GM23338 (cell line): ENCODE results near the gene SLC24A4. TPM values are rescaled to one million over a fixed set of nuclear protein-coding genes. Genes with fewer than 3 reads are reported as not detected.

Experiments
- ATAC-seq: fragments of 200-7000 bp; cut with Tn5 transposase; 3 replicates; pipeline ENCODE4 v1.9.1; 2020
- DNase-seq: peaks from one replicate; pipeline ENCODE4 v3.0.0-alpha.2; 2015; ENCODE audit warnings: low spot score
- H2AFZ ChIP-seq: fragments of 200-600 bp; sonication (generic); 2 replicates; pipeline ENCODE4 v1.8.0; 2016; ENCODE audit warnings: antibody characterized with exemption, mild to moderate bottlenecking, moderate library complexity
- H3F3A ChIP-seq: fragments of 200-600 bp; sonication (generic); replicated peaks from 2 replicates; pipeline ENCODE4 v1.8.0; 2017; ENCODE audit warnings: antibody characterized with exemption, mixed run types, low read depth
- H3K27ac ChIP-seq: fragments of 200-600 bp; sonication (generic); 2 replicates; pipeline ENCODE4 v1.6.1; 2016; ENCODE audit warnings: low read depth
- H3K27me3 ChIP-seq: fragments of 200-600 bp; sonication (generic); 2 replicates; pipeline ENCODE4 v1.8.0; 2016; ENCODE audit warnings: mild to moderate bottlenecking, mixed run types, moderate library complexity; ENCODE audit not compliant: insufficient read depth
- H3K36me3 ChIP-seq: fragments of 200-600 bp; sonication (generic); 2 replicates; pipeline ENCODE4 v1.8.0; 2016; ENCODE audit warnings: mild to moderate bottlenecking; ENCODE audit not compliant: insufficient read depth
- H3K4me1 ChIP-seq: fragments of 200-600 bp; sonication (generic); 2 replicates; pipeline ENCODE4 v1.8.0; 2016; ENCODE audit warnings: mild to moderate bottlenecking, moderate library complexity; ENCODE audit not compliant: insufficient read depth
- H3K4me2 ChIP-seq: fragments of 200-600 bp; sonication (generic); 2 replicates; pipeline ENCODE4 v1.7.1; 2017; ENCODE audit warnings: mixed run types
- H3K4me3 ChIP-seq: fragments of 200-600 bp; sonication (generic); 2 replicates; pipeline ENCODE4 v1.6.1; 2016; ENCODE audit warnings: mixed run types
- H3K79me2 ChIP-seq: fragments of 200-600 bp; sonication (generic); replicated peaks from 2 replicates; pipeline ENCODE4 v1.8.0; 2017; ENCODE audit warnings: mild to moderate bottlenecking; ENCODE audit not compliant: insufficient read depth
- H3K9me2 ChIP-seq: fragments of 200-600 bp; sonication (generic); 2 replicates; pipeline ENCODE4 v1.8.0; 2017; ENCODE audit not compliant: insufficient read depth
- H4K20me1 ChIP-seq: fragments of 200-600 bp; sonication (generic); replicated peaks from 2 replicates; pipeline ENCODE4 v1.8.0; 2017; ENCODE audit warnings: mild to moderate bottlenecking; ENCODE audit not compliant: insufficient read depth
- H3K27ac Mint-ChIP-seq: 2 replicates; pipeline ENCODE4 v1.8.0; 2020; ENCODE audit warnings: inconsistent platforms, mild to moderate bottlenecking, moderate library complexity, mixed read lengths
- H3K27me3 Mint-ChIP-seq: 3 replicates; pipeline ENCODE4 v1.8.0; 2022; ENCODE audit warnings: low read depth, mild to moderate bottlenecking, moderate library complexity, mixed read lengths, inconsistent platforms; ENCODE audit not compliant: insufficient read depth, poor library complexity
- H3K36me3 Mint-ChIP-seq: 3 replicates; pipeline ENCODE4 v1.8.0; 2021; ENCODE audit warnings: low read depth, mild to moderate bottlenecking, inconsistent platforms, moderate library complexity, mixed read lengths
- H3K4me1 Mint-ChIP-seq: 3 replicates; pipeline ENCODE4 v1.8.0; 2020; ENCODE audit warnings: mild to moderate bottlenecking, inconsistent platforms, mixed read lengths
- H3K4me3 Mint-ChIP-seq: 3 replicates; pipeline ENCODE4 v1.8.0; 2021; ENCODE audit warnings: moderate library complexity, mild to moderate bottlenecking, inconsistent platforms, mixed read lengths
- H3K9me3 Mint-ChIP-seq: 3 replicates; pipeline ENCODE4 v1.8.0; 2020; ENCODE audit warnings: moderate library complexity, mild to moderate bottlenecking, inconsistent platforms, mixed read lengths
- CREB1 ChIP-seq: fragments of 250-450 bp; sonication (Bioruptor Pico); IDR thresholded peaks from 2 replicates; pipeline ENCODE4 v1.5.0; 2020; ENCODE audit warnings: low read depth, mild to moderate bottlenecking, moderate library complexity
- CTCF ChIP-seq, 2 experiments: fragments of 200-600 bp in 1 of 2; sonication (generic) in 1 of 2; conservative IDR thresholded peaks; 2 replicates each; pipeline versions ENCODE4 v1.5.1 to v1.6.1; 2016 to 2017; ENCODE audit warnings: antibody characterized with exemption in 2 of 2, low read depth in 2 of 2, mild to moderate bottlenecking in 2 of 2, moderate library complexity in 1 of 2
- ETS1 ChIP-seq: IDR thresholded peaks from 2 replicates; pipeline ENCODE4 v1.6.1; 2016; ENCODE audit warnings: antibody characterized with exemption
- EZH2 ChIP-seq: fragments of 200-600 bp; sonication (generic); IDR thresholded peaks from one replicate; pipeline ENCODE4 v1.8.0; 2017; ENCODE audit warnings: antibody characterized with exemption, mild to moderate bottlenecking, low read depth; ENCODE audit not compliant: unreplicated experiment
- EZH2phosphoT487 ChIP-seq: fragments of 200-600 bp; sonication (generic); IDR thresholded peaks from one replicate; pipeline ENCODE4 v1.8.1; 2018; ENCODE audit warnings: antibody characterized with exemption; ENCODE audit not compliant: unreplicated experiment
- JUNB ChIP-seq: IDR thresholded peaks from one replicate; pipeline ENCODE4 v1.6.1; 2016; ENCODE audit warnings: antibody characterized with exemption; ENCODE audit not compliant: unreplicated experiment
- NANOG ChIP-seq: IDR thresholded peaks from 2 replicates; pipeline ENCODE4 v1.6.1; 2016; ENCODE audit warnings: antibody characterized with exemption, borderline replicate concordance
- POLR2AphosphoS5 ChIP-seq: IDR thresholded peaks from 2 replicates; pipeline ENCODE4 v1.6.1; 2016; ENCODE audit warnings: antibody characterized with exemption, low read depth
- REST ChIP-seq: IDR thresholded peaks from one replicate; pipeline ENCODE4 v1.6.1; 2018; ENCODE audit warnings: antibody characterized with exemption; ENCODE audit not compliant: unreplicated experiment
- STAT1 ChIP-seq: IDR thresholded peaks from one replicate; pipeline ENCODE4 v1.6.1; 2016; ENCODE audit warnings: antibody characterized with exemption; ENCODE audit not compliant: unreplicated experiment
- ZNF331 ChIP-seq: fragments of 250-450 bp; sonication (Bioruptor Pico); IDR thresholded peaks from 2 replicates; pipeline ENCODE4 v1.5.0; 2020; ENCODE audit warnings: low read depth, mild to moderate bottlenecking, moderate library complexity
- ZNF462 ChIP-seq: fragments of 250-450 bp; sonication (Bioruptor Pico); IDR thresholded peaks from 2 replicates; pipeline ENCODE4 v1.5.0; 2020; ENCODE audit warnings: mild to moderate bottlenecking, moderate library complexity
- polyA plus RNA-seq: library from polyadenylated mRNA; unstranded; fragments of >200 nt; fragmentation: Nextera tagmentation; extraction: Ambion mirVana; gene quantifications from 2 replicates; pipeline ENCODE4 v1.2.1, GENCODE V29; 2016
- total RNA-seq: library from RNA; depleted of rRNA; stranded (reverse); fragments of >200 nt; shearing (Covaris generic); gene quantifications from 2 replicates; pipeline ENCODE4 v1.2.3, GENCODE V29; 2014

SLC24A4 gene
- total and polyA plus RNA-seq, 2 experiments from 2014 or later: 0.06 to 0.38 TPM

GRCh38 chr14:92302481-92302880, 20.5 kb upstream of the SLC24A4 start (continued):
- no peak for TF ChIP-seq ZNF462 (CRISPR knock-in tag)
- no peak for TF ChIP-seq ZNF331 (CRISPR knock-in tag)
- no peak for TF ChIP-seq NANOG
- TF ChIP-seq STAT1: no peak

- 0 out of 2 replicates have a peak, but pooled peaks cover 23% of the 10 kb centered on the region for H3K9me2 ChIP-seq
- Mint-ChIP-seq H3K27ac (no peak overlapping the region), H3K4me1 (no peaks in the 10 kb centered on the region), H3K27me3 (peaks cover 2% of the 10 kb centered on the region), H3K4me3 (no peak overlapping the region), H3K9me3 (no peaks in the 10 kb centered on the region), H3K36me3 (no peaks in the 10 kb centered on the region)
- H3K79me2 ChIP-seq: no peaks in the 10 kb centered on the region
- no peak overlapping the region for H3K4me2 ChIP-seq
- H3K27me3 ChIP-seq: no peaks in the 10 kb centered on the region
- DNase-seq (no peak), ATAC-seq (no peak)
- no peaks in the 10 kb centered on the region for H3K36me3 ChIP-seq
- no peaks in the 10 kb centered on the region for H4K20me1 ChIP-seq
- no peak overlapping the region for H3K27ac ChIP-seq
- H2AFZ ChIP-seq: no peak overlapping the region
- no peaks in the 10 kb centered on the region for H3K4me1 ChIP-seq
- H3F3A ChIP-seq: no peaks in the 10 kb centered on the region
- no peak overlapping the region for H3K4me3 ChIP-seq
- TF ChIP-seq NANOG (no peak), EZH2phosphoT487 (no peak), JUNB (no peak), REST (no peak), STAT1 (no peak), CREB1 (CRISPR knock-in tag) (no peak), EZH2 (no peak), ETS1 (no peak), POLR2AphosphoS5 (no peak), CTCF (conservative IDR thresholded peaks at IDR 0.05; ENCODE audit: low read depth in 2 of 2) (no peak)
Observed at GRCh38 chr14:92308716-92309115, 14.2 kb upstream of the SLC24A4 start.
